NT2/D1 (cell line): ENCODE data around the gene TIMELESS.

Source experiments
- SUZ12 ChIP-seq: IDR thresholded peaks from 2 replicates; pipeline ENCODE4 v1.6.1; 2011; ENCODE audit not compliant: insufficient read length, insufficient read depth; ENCODE audit errors: extremely low read depth
- YY1 ChIP-seq: IDR thresholded peaks from 2 replicates; pipeline ENCODE4 v1.6.1; 2011; ENCODE audit not compliant: insufficient read length, insufficient read depth
- ZNF274 ChIP-seq: IDR thresholded peaks from 2 replicates; pipeline ENCODE4 v1.6.1; 2011; ENCODE audit warnings: mild to moderate bottlenecking, low read depth, low read length

GRCh38 chr12:56474389-56474788 is 25.2 kb upstream of the TIMELESS start:
- TF ChIP-seq ZNF274 (no peak), YY1 (no peak), SUZ12 (no peak)
